ENCODE results near the gene GUCA1A. TPM values are rescaled to one million over a fixed set of nuclear protein-coding genes. Genes with fewer than 3 reads are reported as not detected.
"Not testable (repeated sequence)": the region's sequence is repeated elsewhere in the genome, so short reads cannot be mapped to it uniquely, and the experiment has no call there.

Gene GUCA1A
- total and polyA plus RNA-seq, 2 experiments from 2014 or later = 0.63 to 1.1 TPM

DNA sequence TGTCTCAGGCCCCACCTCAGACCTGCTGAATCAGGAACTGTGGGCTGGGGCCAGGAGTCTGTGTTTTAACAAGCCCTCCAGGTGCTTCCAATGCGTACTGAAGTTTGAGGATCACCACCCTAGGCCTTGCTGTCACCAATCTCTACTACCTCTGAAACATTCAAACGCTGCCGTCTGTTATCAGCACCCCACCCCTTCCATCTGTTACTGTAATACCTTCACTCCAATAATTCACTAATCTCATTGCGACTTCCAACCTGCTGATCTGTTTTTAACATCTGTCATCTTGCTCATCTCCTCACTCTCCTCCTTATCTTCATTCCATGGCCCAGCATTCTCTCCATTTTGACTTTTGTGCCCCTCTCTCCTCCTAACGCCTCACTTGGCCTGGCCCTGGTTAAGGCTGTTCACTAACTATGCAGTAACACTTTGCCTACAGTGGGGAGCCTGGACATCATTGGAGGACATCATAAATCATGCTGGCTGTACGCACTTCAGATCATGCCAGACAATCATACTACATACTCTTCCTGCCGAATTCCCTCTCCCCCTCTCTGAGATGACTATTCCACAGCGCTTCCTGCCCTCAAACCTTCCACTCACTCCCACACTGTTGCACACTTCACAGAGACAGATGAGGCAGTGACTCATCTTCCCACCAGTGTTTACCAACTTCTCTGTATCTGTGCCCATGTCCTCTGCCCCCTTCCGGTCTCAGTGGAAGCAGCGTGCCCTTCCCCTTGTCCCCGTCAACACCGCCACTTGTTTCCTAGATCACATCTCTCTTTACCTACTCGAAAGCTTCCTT, 24.6 kb downstream of the GUCA1A start:
- Histone ChIP-seq H3K4me3 (no peak overlapping the region), H3K27ac (no peak overlapping the region), H3K27me3 (no peaks in the 10 kb centered on the region), H3K9me3 (ENCODE audit: low read depth) (no peaks in the 10 kb centered on the region), H3K36me3 (no peaks in the 10 kb centered on the region), H3K4me1 (ENCODE audit: low read depth) (no peaks in the 10 kb centered on the region)
- DNase-seq (ENCODE audit: low read depth in 1 of 2, low spot score in 1 of 2) = peak in 1 of 2 donors; percentile 83
- TF ChIP-seq, protein P1, sequence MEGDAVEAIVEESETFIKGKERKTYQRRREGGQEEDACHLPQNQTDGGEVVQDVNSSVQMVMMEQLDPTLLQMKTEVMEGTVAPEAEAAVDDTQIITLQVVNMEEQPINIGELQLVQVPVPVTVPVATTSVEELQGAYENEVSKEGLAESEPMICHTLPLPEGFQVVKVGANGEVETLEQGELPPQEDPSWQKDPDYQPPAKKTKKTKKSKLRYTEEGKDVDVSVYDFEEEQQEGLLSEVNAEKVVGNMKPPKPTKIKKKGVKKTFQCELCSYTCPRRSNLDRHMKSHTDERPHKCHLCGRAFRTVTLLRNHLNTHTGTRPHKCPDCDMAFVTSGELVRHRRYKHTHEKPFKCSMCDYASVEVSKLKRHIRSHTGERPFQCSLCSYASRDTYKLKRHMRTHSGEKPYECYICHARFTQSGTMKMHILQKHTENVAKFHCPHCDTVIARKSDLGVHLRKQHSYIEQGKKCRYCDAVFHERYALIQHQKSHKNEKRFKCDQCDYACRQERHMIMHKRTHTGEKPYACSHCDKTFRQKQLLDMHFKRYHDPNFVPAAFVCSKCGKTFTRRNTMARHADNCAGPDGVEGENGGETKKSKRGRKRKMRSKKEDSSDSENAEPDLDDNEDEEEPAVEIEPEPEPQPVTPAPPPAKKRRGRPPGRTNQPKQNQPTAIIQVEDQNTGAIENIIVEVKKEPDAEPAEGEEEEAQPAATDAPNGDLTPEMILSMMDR (IDR thresholded peaks at IDR 0.05; ENCODE audit: low read depth, low read length) = peak; percentile 12

DNA sequence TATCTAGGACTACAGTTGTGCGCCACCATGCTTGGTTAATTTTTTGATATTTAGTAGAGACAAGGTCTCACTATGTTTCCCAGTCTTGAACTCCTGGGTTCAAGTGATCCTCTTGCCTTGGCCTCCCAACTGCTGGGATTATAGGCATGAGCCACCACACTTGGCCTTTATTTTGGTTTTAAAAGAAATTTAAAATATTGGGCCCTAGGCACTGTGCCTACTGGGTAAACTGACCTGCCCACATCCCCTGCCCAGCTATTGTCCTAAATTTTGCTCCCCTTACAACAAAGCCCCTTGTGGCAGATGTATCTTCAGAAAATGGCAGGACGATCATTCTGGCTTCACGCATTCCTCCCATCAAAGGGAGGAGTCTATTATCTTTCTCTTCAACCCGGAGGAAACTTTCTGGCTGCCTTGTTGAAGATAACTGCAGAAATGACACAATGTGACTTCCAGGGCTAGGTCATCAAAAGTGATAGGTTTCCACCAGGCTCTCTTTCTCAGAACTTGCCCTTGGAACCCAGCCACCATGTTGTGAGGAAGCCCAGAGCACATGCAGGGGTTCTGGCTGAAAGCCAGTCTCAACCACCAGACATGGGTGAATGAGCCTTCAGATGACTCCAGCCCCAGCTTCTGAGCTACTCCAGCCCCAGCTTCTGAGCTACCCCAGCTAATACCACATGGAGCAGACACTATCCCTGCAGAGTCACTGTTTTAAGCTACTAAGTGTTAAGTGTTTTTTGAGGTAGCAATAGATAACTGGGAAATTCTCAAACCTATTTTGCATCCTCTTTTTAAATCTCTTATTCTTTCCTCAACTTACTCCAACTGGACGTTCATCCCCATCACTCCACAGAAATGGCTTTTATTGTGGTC, 26.2 kb downstream of the GUCA1A start:
- Histone ChIP-seq H3K27me3 (no peaks in the 10 kb centered on the region), H3K4me3 (no peak overlapping the region), H3K9me3 (ENCODE audit: low read depth) (no peaks in the 10 kb centered on the region), H3K36me3 (no peaks in the 10 kb centered on the region), H3K4me1 (ENCODE audit: low read depth) (no peaks in the 10 kb centered on the region), H3K27ac (no peak overlapping the region)
- peak in 1 of 2 donors; percentile 80 for DNase-seq (ENCODE audit: low read depth in 1 of 2, low spot score in 1 of 2)
- TF ChIP-seq, protein P1 (IDR thresholded peaks at IDR 0.05; ENCODE audit: low read depth, low read length) = no peak

- H3K36me3 ChIP-seq = no peaks in the 10 kb centered on the region
- no peaks in the 10 kb centered on the region for H3K27me3 ChIP-seq
- H3K27ac ChIP-seq = no peak overlapping the region
- H3K4me1 ChIP-seq (ENCODE audit: low read depth) = no peaks in the 10 kb centered on the region
- H3K9me3 ChIP-seq (ENCODE audit: low read depth) = no peaks in the 10 kb centered on the region
- TF ChIP-seq, protein P1 (IDR thresholded peaks at IDR 0.05; ENCODE audit: low read depth, low read length) = no peak
- H3K4me3 ChIP-seq = no peak overlapping the region
- DNase-seq (ENCODE audit: low read depth in 1 of 2, low spot score in 1 of 2) = peak in 1 of 2 donors; percentile 93
Observed at GRCh38 chr6:42200035-42200434, 26.9 kb downstream of the GUCA1A start.

DNA sequence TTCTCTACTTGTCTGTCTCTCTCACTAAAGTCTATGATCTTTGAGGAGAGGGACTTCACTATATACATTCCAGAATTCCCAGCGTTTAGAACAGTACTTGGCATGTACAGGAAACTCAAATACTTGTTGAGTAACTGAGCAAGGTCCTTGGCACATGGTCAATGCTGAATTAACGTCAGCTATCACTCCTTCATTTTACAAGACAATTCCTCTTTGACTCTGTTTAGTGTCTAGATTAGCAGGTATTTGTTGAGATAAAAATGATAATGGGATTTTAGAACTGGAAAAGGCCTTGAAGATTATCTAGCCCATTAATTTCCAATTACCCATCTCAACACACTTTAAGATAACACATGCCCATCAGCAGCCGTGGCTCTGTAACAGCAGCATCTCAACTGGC, 28.2 kb downstream of the GUCA1A start:
- Histone ChIP-seq H3K36me3 (no peaks in the 10 kb centered on the region), H3K27ac (no peak overlapping the region), H3K4me1 (ENCODE audit: low read depth) (no peaks in the 10 kb centered on the region), H3K4me3 (no peak overlapping the region), H3K9me3 (ENCODE audit: low read depth) (no peaks in the 10 kb centered on the region), H3K27me3 (no peaks in the 10 kb centered on the region)
- TF ChIP-seq, protein P1 (IDR thresholded peaks at IDR 0.05; ENCODE audit: low read depth, low read length) = no peak
- peak in 1 of 2 donors; percentile 41 for DNase-seq (ENCODE audit: low read depth in 1 of 2, low spot score in 1 of 2)

GRCh38 chr6:42202131-42202915, 29.2 kb downstream of the GUCA1A start:
- H3K4me1 ChIP-seq (ENCODE audit: low read depth); H3K36me3 ChIP-seq; H3K9me3 ChIP-seq (ENCODE audit: low read depth); DNase-seq (ENCODE audit: low read depth in 1 of 2, low spot score in 1 of 2); H3K27me3 ChIP-seq; H3K4me3 ChIP-seq; H3K27ac ChIP-seq: not testable (repeated sequence)

Data from cardiac muscle cell (in vitro differentiated cells and primary cell).